IPS-15b (cell line): Measurements from ENCODE around the gene FHOD1.

Source experiments
- H3K27me3 ChIP-seq: one replicate; pipeline ENCODE4 v1.6.1; 2013; ENCODE audit warnings: low read length; ENCODE audit not compliant: control insufficient read depth, insufficient read depth
- H3K36me3 ChIP-seq: one replicate; pipeline ENCODE4 v1.6.1; 2013; ENCODE audit warnings: low read length; ENCODE audit not compliant: control insufficient read depth, insufficient read depth
- H3K4me1 ChIP-seq: one replicate; pipeline ENCODE4 v1.6.1; 2013; ENCODE audit warnings: mild to moderate bottlenecking, low read length; ENCODE audit not compliant: control insufficient read depth, insufficient read depth
- H3K4me3 ChIP-seq: one replicate; pipeline ENCODE4 v1.5.1; 2013; ENCODE audit warnings: low read depth, low read length
- H3K9ac ChIP-seq: one replicate; pipeline ENCODE4 v1.6.1; 2013; ENCODE audit warnings: low read depth, mild to moderate bottlenecking, low read length
- H3K9me3 ChIP-seq: one replicate; pipeline ENCODE4 v1.6.1; 2013; ENCODE audit warnings: mild to moderate bottlenecking, low read length; ENCODE audit not compliant: control insufficient read depth, insufficient read depth

FHOD1 gene

DNA sequence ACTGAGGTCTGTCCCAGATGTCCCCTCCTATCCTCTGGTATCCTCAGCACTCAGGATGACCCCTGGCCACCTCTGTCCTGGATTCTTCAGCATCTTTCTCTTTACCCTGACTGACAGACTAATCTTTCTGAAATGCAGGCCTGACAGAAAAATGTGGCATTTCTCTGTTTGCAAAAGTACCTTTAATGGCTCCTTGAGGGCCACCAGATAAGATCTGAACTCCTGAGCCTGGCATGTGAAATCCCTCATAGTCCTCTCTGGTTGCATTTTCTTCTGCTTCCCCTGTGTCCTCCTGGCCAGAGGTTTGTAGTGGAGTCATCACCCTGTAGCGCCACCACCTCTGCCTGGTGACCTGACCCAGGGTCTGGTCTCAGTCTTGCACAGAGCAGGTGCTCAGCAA, 50.4 kb downstream of the FHOD1 start:
- peaks cover 7% of the 10 kb centered on the region for H3K4me1 ChIP-seq
- no peak overlapping the region for H3K9ac ChIP-seq
- H3K9me3 ChIP-seq, result no peaks in the 10 kb centered on the region
- H3K27me3 ChIP-seq, result no peaks in the 10 kb centered on the region
- no peak overlapping the region for H3K4me3 ChIP-seq
- peaks cover 53% of the 10 kb centered on the region for H3K36me3 ChIP-seq

DNA sequence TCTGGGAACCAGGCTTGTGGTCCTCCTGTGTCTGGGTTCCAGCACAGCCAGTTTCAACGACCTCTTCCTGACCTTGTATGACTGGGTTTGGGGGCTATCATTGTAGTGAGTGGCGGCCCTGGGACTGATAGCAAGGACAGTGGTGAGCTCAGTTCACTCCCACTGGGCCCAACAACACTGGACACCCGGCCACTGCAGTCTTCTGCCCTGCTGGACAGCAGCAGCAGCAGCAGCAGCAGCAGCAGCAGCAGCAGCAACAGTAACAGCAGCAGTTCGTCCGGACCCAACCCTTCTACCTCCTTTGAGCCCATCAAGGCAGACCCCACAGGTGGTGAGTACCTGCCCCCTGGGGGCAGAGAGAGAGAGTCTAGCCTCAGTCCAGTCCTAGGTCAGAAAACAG, 51.6 kb downstream of the FHOD1 start:
- Histone ChIP-seq H3K27me3 (no peaks in the 10 kb centered on the region), H3K9ac (no peak overlapping the region), H3K36me3 (peaks cover 53% of the 10 kb centered on the region), H3K4me1 (peaks cover 7% of the 10 kb centered on the region), H3K4me3 (no peak overlapping the region), H3K9me3 (no peaks in the 10 kb centered on the region)

DNA sequence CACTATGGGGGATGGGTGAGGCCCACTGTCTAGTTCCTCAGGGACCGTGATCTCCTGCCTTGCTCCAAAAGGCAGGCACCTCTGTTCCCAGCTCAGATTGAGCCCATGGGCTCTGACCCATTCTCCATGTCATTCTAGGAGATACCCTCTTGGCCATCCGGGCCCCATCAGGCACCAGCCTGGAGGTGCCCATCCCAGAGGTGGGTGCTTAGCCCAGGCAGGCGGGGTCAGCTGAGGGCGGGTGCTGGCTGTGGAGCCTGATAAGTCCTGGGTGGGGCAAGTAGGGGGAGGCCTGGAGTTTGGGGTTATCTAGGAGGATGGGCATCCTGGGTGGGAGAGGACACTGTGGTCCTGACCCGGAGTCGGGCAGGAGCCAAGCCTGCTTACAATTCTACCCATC, 53.0 kb downstream of the FHOD1 start:
- Histone ChIP-seq H3K36me3 (peaks cover 53% of the 10 kb centered on the region), H3K27me3 (no peaks in the 10 kb centered on the region), H3K4me3 (no peak overlapping the region), H3K9ac (no peak overlapping the region), H3K9me3 (no peaks in the 10 kb centered on the region), H3K4me1 (peaks cover 5% of the 10 kb centered on the region)

DNA sequence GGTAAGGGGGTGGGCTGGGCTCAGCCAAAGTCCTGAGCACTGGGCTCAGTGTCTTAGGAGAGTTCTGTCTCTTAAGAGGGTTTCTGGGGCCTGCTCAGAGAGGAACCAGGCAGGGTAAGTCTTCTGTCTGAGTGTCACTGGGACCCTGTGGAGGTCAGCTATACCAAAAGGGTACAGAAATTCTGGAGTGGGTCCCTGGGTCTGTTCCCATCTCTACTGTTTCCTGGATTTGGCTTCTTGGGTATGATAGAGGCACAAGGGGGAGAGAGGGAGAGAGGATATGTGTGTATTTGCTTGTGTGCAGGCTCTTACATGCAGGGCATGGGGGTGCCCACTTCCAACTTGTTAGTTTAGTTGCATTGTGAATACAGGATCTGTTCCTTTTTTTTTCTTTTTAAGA, 53.7 kb downstream of the FHOD1 start:
- peaks cover 53% of the 10 kb centered on the region for H3K36me3 ChIP-seq
- no peaks in the 10 kb centered on the region for H3K27me3 ChIP-seq
- no peaks in the 10 kb centered on the region for H3K9me3 ChIP-seq
- peak overlapping the region; percentile 97 for H3K4me3 ChIP-seq
- no peak overlapping the region for H3K9ac ChIP-seq
- H3K4me1 ChIP-seq, result peaks cover 3% of the 10 kb centered on the region

DNA sequence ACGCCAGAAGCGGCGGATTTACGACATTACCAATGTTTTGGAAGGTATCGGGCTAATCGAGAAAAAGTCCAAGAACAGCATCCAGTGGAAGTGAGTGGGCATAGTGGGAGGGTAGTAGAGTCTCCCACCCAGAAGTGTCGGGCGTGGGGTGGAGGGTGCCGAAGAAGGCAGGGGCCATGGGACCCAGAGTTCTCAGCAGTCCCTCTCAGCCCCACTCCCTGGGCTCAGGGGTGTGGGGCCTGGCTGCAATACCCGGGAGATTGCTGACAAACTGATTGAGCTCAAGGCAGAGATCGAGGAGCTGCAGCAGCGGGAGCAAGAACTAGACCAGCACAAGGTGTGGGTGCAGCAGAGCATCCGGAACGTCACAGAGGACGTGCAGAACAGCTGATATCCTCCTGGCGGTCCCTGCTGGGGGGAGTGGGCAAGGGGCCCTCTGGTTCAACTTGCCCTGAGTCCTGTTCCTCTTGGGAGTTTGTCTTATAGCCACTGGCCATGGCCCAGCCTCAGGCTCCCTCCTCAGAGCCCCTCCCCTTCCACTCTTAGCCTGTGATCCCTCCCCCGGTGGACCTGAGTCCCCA, 54.4 kb downstream of the FHOD1 start:
- Histone ChIP-seq H3K4me3 (peak overlapping the region; percentile 97), H3K9me3 (no peaks in the 10 kb centered on the region), H3K4me1 (peaks cover 3% of the 10 kb centered on the region), H3K27me3 (no peaks in the 10 kb centered on the region), H3K36me3 (peaks cover 47% of the 10 kb centered on the region), H3K9ac (peak overlapping the region; percentile 79)

DNA sequence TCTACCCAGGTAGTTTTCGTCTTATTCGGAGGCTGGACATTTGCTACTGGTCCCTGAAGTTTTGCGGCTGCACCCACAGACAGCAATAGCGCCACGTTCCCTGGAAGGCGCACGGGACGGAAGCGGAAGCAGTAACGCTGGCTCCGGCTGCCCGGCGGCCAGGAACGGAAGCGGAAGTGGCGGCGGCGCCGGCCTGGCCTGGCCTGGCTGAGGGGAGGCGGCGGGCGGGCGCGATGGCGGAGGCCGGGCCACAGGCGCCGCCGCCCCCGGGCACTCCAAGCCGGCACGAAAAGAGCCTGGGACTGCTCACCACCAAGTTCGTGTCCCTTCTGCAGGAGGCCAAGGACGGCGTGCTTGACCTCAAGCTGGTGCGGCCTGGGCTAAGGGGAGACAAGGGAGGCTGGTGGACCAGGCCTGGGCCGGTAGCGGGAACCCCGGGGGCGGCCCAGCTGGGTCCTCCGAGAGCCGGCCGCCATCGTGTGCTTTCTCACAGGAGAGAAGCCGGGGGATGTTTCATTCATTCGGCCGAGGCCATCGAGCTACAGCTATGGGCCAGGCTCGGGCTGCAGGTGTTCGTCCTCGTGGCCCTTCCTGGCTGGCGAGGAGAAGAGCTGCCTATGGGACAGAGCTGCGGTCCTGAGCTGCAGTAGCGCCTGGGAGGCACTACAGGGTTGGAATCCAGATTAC, 55.1 kb downstream of the FHOD1 start, which contains the start of gene E2F4:
Gene E2F4 (plus strand): TSS at position 161 of the 687 bp plus-strand sequence. CDS start 73 bp downstream, at position 234.
- Histone ChIP-seq H3K9ac (peak within 1 kb of the TSS; percentile 79), H3K4me1 (peaks cover 3% of the 10 kb centered on the region), H3K9me3 (no peaks in the 10 kb centered on the region), H3K4me3 (peak within 1 kb of the TSS; percentile 97), H3K36me3 (peaks cover 41% of the 10 kb centered on the region), H3K27me3 (no peaks in the 10 kb centered on the region)

DNA sequence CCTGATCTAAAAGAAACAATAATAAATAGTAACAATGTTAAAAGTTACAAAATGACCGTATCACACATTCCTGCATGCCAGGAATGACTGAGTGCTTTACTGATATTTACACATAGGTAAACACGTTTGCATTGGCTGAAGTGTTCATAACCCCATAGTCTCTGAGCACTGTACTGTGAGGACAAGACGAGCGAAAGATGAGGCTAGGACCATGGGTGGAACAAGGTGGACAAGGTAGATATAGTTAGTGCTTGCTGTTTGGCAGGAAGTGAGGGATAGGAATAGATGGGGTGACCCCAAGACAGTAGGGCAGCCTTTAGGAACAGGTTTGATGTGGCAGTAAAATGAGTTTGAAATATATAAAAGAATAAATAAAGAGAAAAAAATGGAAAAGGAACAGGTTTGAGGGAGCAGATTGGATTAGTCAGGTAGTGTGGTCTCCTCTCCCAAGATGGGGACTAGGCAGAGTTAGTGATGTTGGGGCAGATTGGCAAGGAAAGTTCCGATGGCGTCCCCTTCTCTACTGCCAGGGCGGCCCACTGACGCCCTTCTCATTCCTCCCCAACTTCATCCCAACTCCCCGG, 55.8 kb downstream of the FHOD1 start:
- Histone ChIP-seq H3K9ac (no peak overlapping the region), H3K36me3 (peaks cover 34% of the 10 kb centered on the region), H3K4me1 (peaks cover 3% of the 10 kb centered on the region), H3K27me3 (peaks cover 4% of the 10 kb centered on the region), H3K9me3 (no peaks in the 10 kb centered on the region), H3K4me3 (peak overlapping the region; percentile 97)

DNA sequence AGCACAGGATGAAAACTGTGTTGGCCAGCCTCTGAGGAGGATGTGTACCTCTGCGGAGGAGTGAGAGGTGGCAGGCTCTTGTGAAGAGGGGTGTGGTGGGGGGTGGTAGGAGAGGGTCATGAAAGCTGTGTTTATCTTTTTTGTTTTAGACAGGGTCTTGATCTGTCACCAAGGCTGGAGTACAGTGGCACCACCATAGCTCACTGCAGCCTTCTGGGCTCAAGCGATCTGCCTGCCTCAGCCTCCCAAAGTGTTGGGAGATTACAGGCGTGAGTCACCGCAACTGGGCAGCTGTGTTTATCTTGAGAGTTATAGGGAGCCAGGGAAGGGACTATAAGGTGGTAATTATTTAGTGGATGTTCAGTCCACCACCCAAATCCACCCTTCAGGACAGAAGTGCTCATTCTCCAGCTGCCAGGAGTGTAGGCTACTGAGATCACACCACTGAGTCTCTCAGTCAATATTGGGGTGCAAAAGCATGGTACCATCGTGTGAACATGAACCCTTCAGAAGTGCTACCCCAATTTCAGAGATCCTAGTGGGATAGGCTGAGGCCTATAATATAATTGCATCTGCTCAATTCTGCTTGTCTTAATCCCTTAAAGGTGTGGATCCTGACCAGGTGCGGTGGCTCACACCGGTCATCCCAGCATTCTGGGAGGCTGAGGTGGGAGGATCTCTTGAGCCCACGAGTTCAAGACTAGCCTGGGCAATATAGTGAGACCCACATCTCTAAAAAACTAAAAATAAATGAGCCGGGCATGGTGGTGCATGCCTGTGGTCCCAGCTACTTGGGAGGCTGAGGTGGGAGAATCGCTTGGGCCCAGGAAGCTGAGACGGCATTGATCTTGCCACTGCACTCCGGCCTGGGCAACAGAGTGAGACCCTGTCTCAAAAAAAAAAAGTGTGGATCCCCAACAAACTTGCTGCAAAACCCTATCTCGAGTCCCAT, 56.6 kb downstream of the FHOD1 start:
- H3K9ac ChIP-seq, result no peak overlapping the region
- H3K9me3 ChIP-seq, result no peaks in the 10 kb centered on the region
- H3K4me1 ChIP-seq, result peaks cover 3% of the 10 kb centered on the region
- peaks cover 12% of the 10 kb centered on the region for H3K27me3 ChIP-seq
- H3K36me3 ChIP-seq, result peaks cover 27% of the 10 kb centered on the region
- H3K4me3 ChIP-seq, result no peak overlapping the region

DNA sequence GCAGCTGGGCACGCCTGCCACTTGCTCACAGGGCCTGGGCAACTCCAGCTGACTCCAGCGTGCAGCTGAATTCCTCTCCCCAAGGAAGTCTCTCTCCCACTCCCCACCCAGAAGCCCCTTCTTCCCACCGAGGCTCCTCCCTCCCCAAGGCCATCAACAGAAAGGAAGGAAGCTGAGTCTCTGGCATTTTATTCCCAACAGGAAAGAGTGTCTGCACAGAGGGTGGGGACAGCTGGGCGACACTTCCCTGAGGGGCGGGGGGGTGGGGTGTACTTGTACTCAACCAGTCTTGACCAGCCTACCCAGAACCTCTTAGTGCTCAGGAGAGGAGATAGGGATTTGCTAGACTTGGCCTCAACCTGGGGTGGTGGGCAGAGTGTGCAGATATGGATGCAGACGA, 57.2 kb downstream of the FHOD1 start, which contains the start of gene EXOC3L1:
Gene EXOC3L1 (minus strand): TSS at position 96 of the 400 bp plus-strand sequence. CDS start 460 bp downstream, outside the sequence.
- Histone ChIP-seq H3K9me3 (no peaks in the 10 kb centered on the region), H3K4me3 (peak within 1 kb of the TSS; percentile 30), H3K27me3 (peaks cover 17% of the 10 kb centered on the region), H3K4me1 (peaks cover 3% of the 10 kb centered on the region), H3K9ac (no peak within 1 kb of the TSS), H3K36me3 (peaks cover 20% of the 10 kb centered on the region)

DNA sequence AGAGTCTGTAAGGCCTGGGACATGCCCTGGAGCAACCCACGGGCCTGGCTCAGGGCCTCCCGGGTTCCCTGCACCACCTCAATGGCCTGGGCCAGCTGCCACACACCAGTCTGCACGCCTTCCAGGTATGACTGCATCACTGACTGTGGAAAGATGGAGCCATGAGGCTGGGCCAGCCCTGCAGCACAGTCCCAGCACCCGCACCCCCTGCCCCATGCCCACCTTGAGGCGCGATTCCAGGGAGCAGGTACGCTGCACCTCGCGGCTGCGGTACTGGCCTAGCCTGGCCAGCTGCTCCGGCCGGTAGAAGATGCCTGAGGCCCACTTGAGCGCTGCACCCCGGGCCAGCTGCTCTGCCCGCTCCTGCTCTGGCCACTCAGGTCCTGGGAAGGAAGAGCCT, 58.5 kb downstream of the FHOD1 start:
- Histone ChIP-seq H3K4me1 (peaks cover 3% of the 10 kb centered on the region), H3K9ac (no peak overlapping the region), H3K4me3 (no peak overlapping the region), H3K27me3 (peaks cover 24% of the 10 kb centered on the region), H3K9me3 (no peaks in the 10 kb centered on the region), H3K36me3 (peaks cover 9% of the 10 kb centered on the region)

DNA sequence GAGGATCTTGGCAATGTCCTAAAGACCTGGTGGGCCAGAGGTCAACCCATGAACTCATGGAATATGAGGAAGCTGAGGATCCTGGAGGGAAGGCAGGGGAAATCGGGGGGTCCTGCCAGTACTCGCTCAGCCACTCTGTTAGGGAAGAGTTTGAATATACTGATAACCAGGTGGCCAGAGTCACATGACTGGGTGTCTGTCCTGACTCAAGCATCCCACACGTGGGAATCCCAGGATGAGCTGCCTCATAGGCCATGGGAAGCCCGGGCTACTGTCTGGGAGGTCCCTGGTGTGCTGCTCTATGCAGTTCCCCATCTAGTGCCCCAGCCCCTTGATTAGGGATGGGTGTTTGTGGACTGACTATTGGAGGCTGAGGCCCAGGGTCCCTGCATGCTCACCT, 59.0 kb downstream of the FHOD1 start:
- Histone ChIP-seq H3K9ac (no peak overlapping the region), H3K27me3 (peaks cover 24% of the 10 kb centered on the region), H3K36me3 (peaks cover 4% of the 10 kb centered on the region), H3K4me1 (peaks cover 3% of the 10 kb centered on the region), H3K9me3 (no peaks in the 10 kb centered on the region), H3K4me3 (no peak overlapping the region)
